Measurements from ENCODE around the gene NPL. TPM values are rescaled to one million over a fixed set of nuclear protein-coding genes. Genes with fewer than 3 reads are reported as not detected.

The NPL gene
- total and polyA plus RNA-seq, 2 of the 13 experiments (the other 11 are each of a cell fraction or from before 2014, with no cell fraction given) = 0.03 to 0.04 TPM

GRCh38 chr1:182848736-182849135 lies 59.2 kb downstream of the NPL start:
- in situ Hi-C loops (cut with HindIII; ENCODE audit: extremely low pct_ligation_motif_present, low pct_unique_long_range_greater_than_20kb) = loop anchor here (5.0 kb wide), 1 partner anchor 34 kb away; no protein-coding TSS in a partner anchor
- intact Hi-C loops (cut with micrococcal nuclease; ENCODE audit: unreplicated experiment) = no loop called here
- no peak for FAIRE-seq

GRCh38 chr1:182850319-182850718 lies 60.7 kb downstream of the NPL start:
- POLR2A ChIA-PET = no interaction called here
- in situ Hi-C loops (cut with HindIII; ENCODE audit: extremely low pct_ligation_motif_present, low pct_unique_long_range_greater_than_20kb) (loop anchor here (25.0 kb wide), 1 partner anchor 287 kb away; no protein-coding TSS in a partner anchor), intact Hi-C loops (cut with micrococcal nuclease; ENCODE audit: unreplicated experiment) (no loop called here)
- no TSS peak for BruUV-seq (replicated peaks)
- H3K9me3 ChIP-seq (ENCODE audit: low read length) = no peaks in the 10 kb centered on the region
- H3K27ac ChIP-seq (ENCODE audit: extremely low read length, insufficient read depth, low read length) = no peak overlapping the region
- peaks cover 24 to 96% of the 10 kb centered on the region in 2 experiments for H3K36me3 ChIP-seq (replicated peaks in 1 of 2; ENCODE audit: control insufficient read depth in 1 of 2, insufficient read depth in 2 of 2, low read length in 2 of 2)
- H2AFZ ChIP-seq (ENCODE audit: low read length) = no peak overlapping the region
- H3K4me1 ChIP-seq (ENCODE audit: insufficient read depth, low read length) = peaks cover 18% of the 10 kb centered on the region
- CTCF ChIA-PET (ENCODE audit: low intra/inter-chr PET ratio, low total read pairs) = no interaction called here
- no peak overlapping the region for H3K4me2 ChIP-seq (ENCODE audit: low read depth, low read length)
- peaks cover 34% of the 10 kb centered on the region for H4K20me1 ChIP-seq (ENCODE audit: insufficient read depth, low read length)
- FAIRE-seq (no peak), ATAC-seq (no peak), DNase-seq (ENCODE audit: low spot score) (no peak)
- no peaks in the 10 kb centered on the region for H3K27me3 ChIP-seq (ENCODE audit: control insufficient read depth in 1 of 2, insufficient read depth in 2 of 2, low read length in 2 of 2)
- H3K9ac ChIP-seq (ENCODE audit: insufficient read depth, low read depth, low read length) = no peak overlapping the region
- TF ChIP-seq NR1H2 (CRISPR knock-in tag; IDR thresholded peaks at IDR 0.05; ENCODE audit: borderline replicate concordance, low read depth) (no peak), MTERF4 (CRISPR knock-in tag; IDR thresholded peaks at IDR 0.05) (no peak), ZNF749 (CRISPR knock-in tag; IDR thresholded peaks at IDR 0.05; ENCODE audit: borderline replicate concordance) (no peak), BRCA1 (CRISPR knock-in tag; IDR thresholded peaks at IDR 0.05) (no peak), ARNT2 (CRISPR knock-in tag; IDR thresholded peaks at IDR 0.05; ENCODE audit: low read depth) (no peak)
- H3K4me3 ChIP-seq (replicated peaks in 1 of 3; ENCODE audit: insufficient read depth in 1 of 3, low read depth in 2 of 3, low read length in 3 of 3) = no peak overlapping the region
- H3K79me2 ChIP-seq (ENCODE audit: insufficient read depth, low read length) = peaks cover 62% of the 10 kb centered on the region
- WGBS (ENCODE audit: low lambda C conversion rate) = 97% methylated on average over 4 of the region's 4 CpGs

More at GRCh38 chr1:182848736-182849135, 59.2 kb downstream of the NPL start:
- DNase-seq (ENCODE audit: low spot score) = no peak
- POLR2A ChIA-PET = no interaction called here
- TF ChIP-seq TARDBP (CRISPR knock-in tag; IDR thresholded peaks at IDR 0.05) = no peak
- peak; percentile 35 for TF ChIP-seq RBM22 (optimal IDR thresholded peaks at IDR 0.05; ENCODE audit: low read length)
- H3K4me3 ChIP-seq (replicated peaks in 1 of 3; ENCODE audit: insufficient read depth in 1 of 3, low read depth in 2 of 3, low read length in 3 of 3) = no peak overlapping the region
- no peak overlapping the region for H3K4me2 ChIP-seq (ENCODE audit: low read depth, low read length)
- H4K20me1 ChIP-seq (ENCODE audit: insufficient read depth, low read length) = peaks cover 42% of the 10 kb centered on the region
- H3K27me3 ChIP-seq (ENCODE audit: control insufficient read depth in 1 of 2, insufficient read depth in 2 of 2, low read length in 2 of 2) = no peaks in the 10 kb centered on the region
- H2AFZ ChIP-seq (ENCODE audit: low read length) = no peak overlapping the region
- H3K79me2 ChIP-seq (ENCODE audit: insufficient read depth, low read length) = peaks cover 72% of the 10 kb centered on the region
- H3K27ac ChIP-seq (ENCODE audit: extremely low read length, insufficient read depth, low read length) = no peak overlapping the region
- 98% methylated on average over 2 of the region's 2 CpGs for WGBS (ENCODE audit: low lambda C conversion rate)
- H3K36me3 ChIP-seq (replicated peaks in 1 of 2; ENCODE audit: control insufficient read depth in 1 of 2, insufficient read depth in 2 of 2, low read length in 2 of 2) = peaks cover 22 to 94% of the 10 kb centered on the region in 2 experiments
- peaks cover 15% of the 10 kb centered on the region for H3K4me1 ChIP-seq (ENCODE audit: insufficient read depth, low read length)
- H3K9ac ChIP-seq (ENCODE audit: insufficient read depth, low read depth, low read length) = no peak overlapping the region
- no peak for ATAC-seq
- CTCF ChIA-PET (ENCODE audit: low intra/inter-chr PET ratio, low total read pairs) = no interaction called here
- H3K9me3 ChIP-seq (ENCODE audit: low read length) = no peaks in the 10 kb centered on the region
- no TSS peak for BruUV-seq (replicated peaks)

Data from HepG2 (cell line).